GM18502 (cell line): ENCODE measurements around the gene ANAPC2.

Experiments
- ATAC-seq: cut with Tn5 transposase; IDR thresholded peaks from one replicate; pipeline ENCODE4 v1.9.1; 2021; ENCODE audit warnings: mild to moderate bottlenecking; ENCODE audit not compliant: unreplicated experiment, poor library complexity

ANAPC2 gene

DNA sequence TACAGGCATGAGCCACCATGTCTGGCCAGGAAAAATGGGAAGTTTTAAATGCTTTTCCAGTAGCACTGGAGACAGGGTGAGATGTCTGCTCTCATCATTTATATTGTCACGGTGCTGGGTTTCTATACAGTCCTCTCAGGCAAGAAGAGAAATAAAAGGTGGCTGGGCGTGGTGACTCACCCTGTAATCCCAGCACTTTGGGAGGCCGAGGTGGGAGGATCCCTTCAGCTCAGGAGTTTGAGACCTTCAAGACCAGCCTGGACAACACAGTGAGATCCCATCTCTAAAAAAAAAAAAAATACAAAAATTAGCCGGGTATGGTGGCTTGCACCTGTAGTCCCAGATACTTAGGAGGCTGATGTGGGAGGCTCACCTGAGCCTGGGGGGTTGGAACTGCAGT, 54.2 kb downstream of the ANAPC2 start:
- no peak for ATAC-seq

DNA sequence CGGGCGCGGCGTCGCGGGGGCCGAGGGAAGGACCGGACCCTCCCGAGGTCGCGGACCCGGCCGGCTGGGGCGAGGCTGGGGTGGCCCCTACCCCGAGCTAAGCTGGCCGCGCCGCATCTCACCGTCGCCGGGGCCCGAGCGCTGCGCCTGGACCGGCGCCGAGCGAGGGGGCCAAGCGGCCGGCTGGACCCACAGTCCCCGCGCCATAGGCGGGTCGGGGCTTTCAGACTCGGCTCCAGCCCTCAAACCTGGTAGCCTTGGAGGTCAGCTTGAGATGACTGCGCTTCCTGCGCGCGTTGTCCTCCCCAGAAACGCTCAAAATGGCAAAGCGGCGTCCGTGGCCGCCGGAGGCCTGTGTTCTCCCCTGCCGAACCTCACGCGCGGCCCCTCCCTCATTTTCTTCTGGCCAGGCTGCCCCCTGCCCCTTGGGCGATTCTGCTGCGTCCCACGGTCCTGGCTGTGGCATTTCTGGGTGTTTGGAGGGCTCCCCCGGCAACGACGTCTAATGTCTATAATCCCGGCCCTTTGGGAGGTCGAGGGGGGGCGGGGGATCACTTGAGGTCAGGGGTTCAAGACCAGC, 58.1 kb downstream of the ANAPC2 start:
- no peak for ATAC-seq

GRCh38 chr9:137129456-137130175, 58.7 kb downstream of the ANAPC2 start:
- ATAC-seq: peak; percentile 82

- peak; percentile 25 for ATAC-seq
These were observed 59.4 kb downstream of the ANAPC2 start for GRCh38 chr9:137128862-137129455.

DNA sequence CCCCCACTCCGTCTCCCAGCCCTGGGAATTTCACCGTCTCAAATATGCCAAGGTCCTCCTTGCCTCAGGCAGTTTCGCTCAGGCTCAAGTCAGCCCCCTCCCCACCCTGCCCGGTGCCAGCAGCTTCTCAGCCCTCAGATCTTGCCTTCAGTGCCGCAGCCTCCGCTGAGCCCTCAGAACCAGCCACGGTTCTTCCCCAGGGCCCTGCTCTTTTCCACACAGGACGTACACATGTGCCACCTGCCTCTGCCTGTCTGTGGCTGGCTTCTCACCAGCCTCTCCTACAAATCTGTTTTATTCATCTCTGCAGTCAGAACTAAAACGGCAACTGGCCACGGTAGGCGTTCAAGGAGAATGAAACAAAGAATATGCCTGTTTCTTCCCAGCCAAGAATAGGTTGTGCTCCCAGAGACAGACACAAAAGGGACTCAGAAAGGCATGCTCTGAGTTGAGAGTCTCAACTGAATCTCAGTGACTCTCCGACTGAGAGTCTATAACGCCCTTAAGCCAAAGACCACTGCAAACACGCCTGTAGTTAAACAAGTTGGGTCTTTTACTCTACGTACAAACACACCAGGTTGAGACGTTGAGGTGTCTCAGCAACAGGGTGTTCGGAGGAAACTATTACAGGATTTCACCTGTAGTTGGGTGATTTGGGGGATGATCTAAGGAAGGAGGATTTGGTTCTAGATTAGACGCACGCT, 60.0 kb downstream of the ANAPC2 start:
- no peak for ATAC-seq

- no peak for ATAC-seq
These were observed 60.8 kb downstream of the ANAPC2 start for GRCh38 chr9:137127301-137128157.

- no peak for ATAC-seq
These were observed 61.6 kb downstream of the ANAPC2 start for GRCh38 chr9:137126786-137127185.
